A549 (cell line): ENCODE measurements around the gene POLR2C. TPM values are rescaled to one million over a fixed set of nuclear protein-coding genes. Genes with fewer than 3 reads are reported as not detected.

Experiments
- ATAC-seq, 2 experiments: fragments of 200-7000 bp in 1 of 2; fragments of >200 bp in 1 of 2; cut with Nextera tagmentation in 1 of 2; cut with Tn5 transposase in 1 of 2; 3 replicates each; pipeline versions ENCODE4 v1.8.0 to v1.9.1; 2018 to 2020; ENCODE audit warnings: mild to moderate bottlenecking in 1 of 2, moderate library complexity in 1 of 2
- CTCF ChIA-PET: fragments of 300-600 bp; sonication (Branson Sonifier 250); formaldehyde crosslinking; extraction: SDS; loops from one replicate; lab custom pipeline; 2021; ENCODE audit warnings: antibody characterized with exemption, inconsistent platforms; lab: Yijun Ruan, JAX
- POLR2A ChIA-PET: fragments of 350-600 bp; formaldehyde crosslinking; extraction: SDS; loops from one replicate; lab custom pipeline; 2021; ENCODE audit warnings: antibody characterized with exemption, inconsistent platforms; lab: Yijun Ruan, JAX
- DNase-seq, 2 experiments: peaks; one replicate each; pipeline versions ENCODE4 v3.0.0 to v3.0.0-alpha.2; 2011 to 2016; ENCODE audit warnings: low read depth in 1 of 2, low spot score in 1 of 2
- FAIRE-seq: peaks from 2 replicates; lab custom pipeline; 2011; peaks lifted over from hg19 to GRCh38; lab: Jason Lieb, UNC
- H3K27ac ChIP-seq, 2 experiments: fragments of >200 bp; sonication (Bioruptor Twin); formaldehyde crosslinking; 3 replicates each; pipeline ENCODE4 v1.5.1; 2016 to 2017
- H3K4me1 ChIP-seq: fragments of >200 bp; sonication (Bioruptor Twin); formaldehyde crosslinking; 3 replicates; pipeline ENCODE4 v1.6.1; 2016
- H3K4me2 ChIP-seq: fragments of >200 bp; sonication (Bioruptor Twin); formaldehyde crosslinking; 3 replicates; pipeline ENCODE4 v1.6.1; 2016
- H3K4me3 ChIP-seq: fragments of >200 bp; sonication (Bioruptor Twin); formaldehyde crosslinking; 3 replicates; pipeline ENCODE4 v1.5.1; 2016
- H3K9me3 ChIP-seq: fragments of >200 bp; sonication (Bioruptor Twin); formaldehyde crosslinking; 3 replicates; pipeline ENCODE4 v1.6.1; 2016
- BHLHE40 ChIP-seq: IDR thresholded peaks from 2 replicates; pipeline ENCODE4 v1.6.1; 2012; ENCODE audit warnings: low read depth, low read length, inconsistent platforms
- CBX8 ChIP-seq: fragments of 200-600 bp; sonication (generic); IDR thresholded peaks from 2 replicates; pipeline ENCODE4 v1.6.1; 2016
- CEBPB ChIP-seq, 2 experiments: fragments of >200 bp in 1 of 2; sonication (Bioruptor Twin) in 1 of 2; formaldehyde crosslinking in 1 of 2; IDR thresholded peaks; 2 replicates each; pipeline ENCODE4 v1.6.1; 2012 to 2016
- CHD2 ChIP-seq: fragments of 150-350 bp; IDR thresholded peaks from 2 replicates; pipeline ENCODE4 v1.6.1; 2014; ENCODE audit warnings: low read length; ENCODE audit not compliant: partially characterized antibody
- GATA3 ChIP-seq: IDR thresholded peaks from 2 replicates; pipeline ENCODE4 v1.6.1; 2012; ENCODE audit warnings: borderline replicate concordance
- HDAC2 ChIP-seq: fragments of 200-600 bp; sonication (generic); IDR thresholded peaks from 2 replicates; pipeline ENCODE4 v1.6.1; 2016
- HES2 ChIP-seq: fragments of >200 bp; sonication (Bioruptor Twin); formaldehyde crosslinking; IDR thresholded peaks from 2 replicates; pipeline ENCODE4 v1.6.1; 2016
- HMGXB4 ChIP-seq: fragments of 250-450 bp; sonication (Bioruptor Pico); IDR thresholded peaks from 2 replicates; pipeline ENCODE4 v1.5.0; 2021; ENCODE audit warnings: mild to moderate bottlenecking, moderate library complexity, borderline replicate concordance
- HOXA7 ChIP-seq: fragments of 250-450 bp; sonication (Bioruptor Pico); IDR thresholded peaks from 2 replicates; pipeline ENCODE4 v1.5.0; 2020; ENCODE audit warnings: mild to moderate bottlenecking, moderate library complexity
- JUN ChIP-seq, 2 experiments: fragments of >200 bp; sonication (Bioruptor Twin); formaldehyde crosslinking; IDR thresholded peaks; 2 replicates in 1 of 2; 3 replicates in 1 of 2; pipeline ENCODE4 v1.6.1; 2016 to 2017
- JUNB ChIP-seq: fragments of >200 bp; sonication (Bioruptor Twin); formaldehyde crosslinking; IDR thresholded peaks from 2 replicates; pipeline ENCODE4 v1.6.1; 2016
- KDM5A ChIP-seq: fragments of 200-600 bp; sonication (generic); IDR thresholded peaks from 2 replicates; pipeline ENCODE4 v1.6.1; 2016; ENCODE audit warnings: antibody characterized with exemption, mild to moderate bottlenecking
- MAFK ChIP-seq: fragments of 450-650 bp; IDR thresholded peaks from 2 replicates; pipeline ENCODE4 v1.6.1; 2014; ENCODE audit not compliant: partially characterized antibody
- MAX ChIP-seq: IDR thresholded peaks from 2 replicates; pipeline ENCODE4 v1.6.1; 2012
- MYC ChIP-seq: IDR thresholded peaks from 2 replicates; pipeline ENCODE4 v1.6.1; 2012; ENCODE audit warnings: mild to moderate bottlenecking, inconsistent platforms, low read length, improper control_type of control experiment, borderline replicate concordance
- NPAS2 ChIP-seq: fragments of 250-450 bp; sonication (Bioruptor Pico); IDR thresholded peaks from 2 replicates; pipeline ENCODE4 v1.8.0; 2022; ENCODE audit warnings: mild to moderate bottlenecking, moderate library complexity, borderline replicate concordance
- PHF8 ChIP-seq: fragments of 200-600 bp; sonication (generic); IDR thresholded peaks from 2 replicates; pipeline ENCODE4 v1.6.1; 2016; ENCODE audit warnings: low read depth, mild to moderate bottlenecking, antibody characterized with exemption, moderate library complexity, borderline replicate concordance
- RARB ChIP-seq: fragments of 250-450 bp; sonication (Bioruptor Pico); IDR thresholded peaks from 2 replicates; pipeline ENCODE4 v1.8.0; 2021; ENCODE audit warnings: mild to moderate bottlenecking, moderate library complexity
- REST ChIP-seq: fragments of 200-600 bp; sonication (generic); IDR thresholded peaks from 2 replicates; pipeline ENCODE4 v1.6.1; 2016; ENCODE audit warnings: antibody characterized with exemption, mild to moderate bottlenecking, moderate library complexity
- SREBF2 ChIP-seq: fragments of 450-650 bp; IDR thresholded peaks from 2 replicates; pipeline ENCODE4 v1.6.1; 2014; ENCODE audit warnings: mild to moderate bottlenecking, moderate library complexity
- ZFP36 ChIP-seq: fragments of 450-650 bp; IDR thresholded peaks from 2 replicates; pipeline ENCODE4 v1.6.1; 2014; ENCODE audit warnings: borderline replicate concordance; ENCODE audit not compliant: partially characterized antibody
- ZSCAN20 ChIP-seq: fragments of 250-450 bp; sonication (Bioruptor Pico); IDR thresholded peaks from 2 replicates; pipeline ENCODE4 v1.8.0; 2022; ENCODE audit warnings: mild to moderate bottlenecking, moderate library complexity
- WGBS: methylation state at CpG from one replicate; pipeline ENCODE4 v1.1.6; 2017; ENCODE audit errors: missing lambda C conversion rate; 5-methylcytosine and 5-hydroxymethylcytosine counted together
- polyA plus RNA-seq, 4 experiments: library from polyadenylated mRNA; depleted of rRNA in 3 of 4; stranded (reverse); fragments of >200 nt; fragmentation: RNase III in 1 of 4; extraction: RNeasy Plus Mini Kit Qiagen cat#74134 plus additional on column Dnase treatment in 1 of 4; gene quantifications; 2 replicates in 3 of 4; 3 replicates in 1 of 4; pipeline ENCODE4 v1.2.3, GENCODE V29; 2011 to 2017
- TF ChIP-seq, protein P1 (sequence below): fragments of >200 bp; sonication (Bioruptor Twin); formaldehyde crosslinking; IDR thresholded peaks from 3 replicates; pipeline ENCODE4 v1.5.1; 2016
- TF ChIP-seq, protein P2 (sequence below): fragments of 150-350 bp; IDR thresholded peaks from 2 replicates; pipeline ENCODE4 v1.6.1; 2014; ENCODE audit warnings: low read depth, mild to moderate bottlenecking, low read length
- TF ChIP-seq, protein P3 (sequence below): fragments of >200 bp; sonication (Bioruptor Twin); formaldehyde crosslinking; IDR thresholded peaks from 3 replicates; pipeline ENCODE4 v1.6.1; 2016

Gene POLR2C
- polyA plus RNA-seq, 2 of the 4 experiments (the other 2 are of a cell fraction) = 148 to 229 TPM

GRCh38 chr16:57503366-57503765 is 40.9 kb downstream of the POLR2C start:
- no peak overlapping the region for H3K4me2 ChIP-seq
- no peaks in the 10 kb centered on the region for H3K9me3 ChIP-seq
- FAIRE-seq = no peak
- ATAC-seq = no peak; a peak in 1 of 6 replicates
- no peak overlapping the region for H3K27ac ChIP-seq
- no peak overlapping the region for H3K4me3 ChIP-seq
- ChIA-PET CTCF (interaction anchor here (1.1 to 22.0 kb wide), 3 partner anchors 9 to 18 kb away, joined by 5 to 194 read pairs (median 6); no protein-coding TSS in a partner anchor), POLR2A (no interaction called here)
- H3K4me1 ChIP-seq = peaks cover 5% of the 10 kb centered on the region; the same call in 1 of the 3 replicates
- DNase-seq = no peak
- no peak for TF ChIP-seq MAFK
- no peak for TF ChIP-seq HMGXB4 (CRISPR knock-in tag)
- no peak for TF ChIP-seq SREBF2
- no peak for TF ChIP-seq HDAC2
- TF ChIP-seq MYC = no peak
- no peak for TF ChIP-seq REST
- no peak for TF ChIP-seq KDM5A
- TF ChIP-seq ZSCAN20 (CRISPR knock-in tag) = no peak
- TF ChIP-seq HES2 = no peak
- no peak for TF ChIP-seq JUNB
- TF ChIP-seq ZFP36 = no peak
- TF ChIP-seq, protein P1, sequence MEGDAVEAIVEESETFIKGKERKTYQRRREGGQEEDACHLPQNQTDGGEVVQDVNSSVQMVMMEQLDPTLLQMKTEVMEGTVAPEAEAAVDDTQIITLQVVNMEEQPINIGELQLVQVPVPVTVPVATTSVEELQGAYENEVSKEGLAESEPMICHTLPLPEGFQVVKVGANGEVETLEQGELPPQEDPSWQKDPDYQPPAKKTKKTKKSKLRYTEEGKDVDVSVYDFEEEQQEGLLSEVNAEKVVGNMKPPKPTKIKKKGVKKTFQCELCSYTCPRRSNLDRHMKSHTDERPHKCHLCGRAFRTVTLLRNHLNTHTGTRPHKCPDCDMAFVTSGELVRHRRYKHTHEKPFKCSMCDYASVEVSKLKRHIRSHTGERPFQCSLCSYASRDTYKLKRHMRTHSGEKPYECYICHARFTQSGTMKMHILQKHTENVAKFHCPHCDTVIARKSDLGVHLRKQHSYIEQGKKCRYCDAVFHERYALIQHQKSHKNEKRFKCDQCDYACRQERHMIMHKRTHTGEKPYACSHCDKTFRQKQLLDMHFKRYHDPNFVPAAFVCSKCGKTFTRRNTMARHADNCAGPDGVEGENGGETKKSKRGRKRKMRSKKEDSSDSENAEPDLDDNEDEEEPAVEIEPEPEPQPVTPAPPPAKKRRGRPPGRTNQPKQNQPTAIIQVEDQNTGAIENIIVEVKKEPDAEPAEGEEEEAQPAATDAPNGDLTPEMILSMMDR = no peak
- no peak for TF ChIP-seq PHF8
- TF ChIP-seq, protein P2, sequence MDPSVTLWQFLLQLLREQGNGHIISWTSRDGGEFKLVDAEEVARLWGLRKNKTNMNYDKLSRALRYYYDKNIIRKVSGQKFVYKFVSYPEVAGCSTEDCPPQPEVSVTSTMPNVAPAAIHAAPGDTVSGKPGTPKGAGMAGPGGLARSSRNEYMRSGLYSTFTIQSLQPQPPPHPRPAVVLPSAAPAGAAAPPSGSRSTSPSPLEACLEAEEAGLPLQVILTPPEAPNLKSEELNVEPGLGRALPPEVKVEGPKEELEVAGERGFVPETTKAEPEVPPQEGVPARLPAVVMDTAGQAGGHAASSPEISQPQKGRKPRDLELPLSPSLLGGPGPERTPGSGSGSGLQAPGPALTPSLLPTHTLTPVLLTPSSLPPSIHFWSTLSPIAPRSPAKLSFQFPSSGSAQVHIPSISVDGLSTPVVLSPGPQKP = no peak
- TF ChIP-seq HOXA7 (CRISPR knock-in tag) = no peak
- WGBS = 87% methylated on average over 15 of the region's 15 CpGs

DNA sequence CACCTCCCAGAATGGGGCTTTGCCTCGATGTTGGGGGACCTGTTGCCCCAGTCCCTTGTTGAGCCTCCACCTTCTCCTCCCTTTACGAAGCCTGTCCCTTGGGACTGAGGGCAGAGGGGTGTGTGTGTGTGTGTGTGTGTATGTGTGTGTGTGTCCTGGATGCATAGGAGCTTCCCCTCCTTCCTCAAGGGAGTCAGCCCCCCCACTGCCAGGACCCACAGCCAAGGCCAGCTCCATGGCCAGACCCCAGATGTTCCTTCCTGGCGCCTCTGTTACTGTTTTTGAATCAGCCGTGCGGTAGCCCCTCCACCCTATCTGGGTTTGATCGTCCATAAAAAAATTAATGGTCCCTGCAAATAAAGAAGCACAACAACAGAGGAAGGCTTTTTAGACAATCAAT is 41.5 kb downstream of the POLR2C start:
- CTCF ChIA-PET = interaction anchor here (1.1 to 22.0 kb wide), 3 partner anchors 8 to 18 kb away, joined by 5 to 194 read pairs (median 6); no protein-coding TSS in a partner anchor
- peaks cover 5% of the 10 kb centered on the region; the same call in 1 of the 3 replicates for H3K4me1 ChIP-seq
- no peak for ATAC-seq
- no peak for DNase-seq
- no peak overlapping the region for H3K4me3 ChIP-seq
- no peaks in the 10 kb centered on the region for H3K9me3 ChIP-seq
- WGBS = 72% methylated on average over 6 of the region's 6 CpGs
- FAIRE-seq = no peak
- POLR2A ChIA-PET = no interaction called here
- no peak overlapping the region for H3K4me2 ChIP-seq
- TF ChIP-seq KDM5A (no peak), CHD2 (no peak), CEBPB (IDR thresholded peaks at IDR 0.05) (no peak), JUN (IDR thresholded peaks at IDR 0.05) (no peak), MAX (no peak), HOXA7 (CRISPR knock-in tag) (no peak), MAFK (no peak), GATA3 (no peak), MYC (no peak), CBX8 (no peak), BHLHE40 (no peak), NPAS2 (no peak), RARB (CRISPR knock-in tag) (no peak)
- TF ChIP-seq, protein P3, sequence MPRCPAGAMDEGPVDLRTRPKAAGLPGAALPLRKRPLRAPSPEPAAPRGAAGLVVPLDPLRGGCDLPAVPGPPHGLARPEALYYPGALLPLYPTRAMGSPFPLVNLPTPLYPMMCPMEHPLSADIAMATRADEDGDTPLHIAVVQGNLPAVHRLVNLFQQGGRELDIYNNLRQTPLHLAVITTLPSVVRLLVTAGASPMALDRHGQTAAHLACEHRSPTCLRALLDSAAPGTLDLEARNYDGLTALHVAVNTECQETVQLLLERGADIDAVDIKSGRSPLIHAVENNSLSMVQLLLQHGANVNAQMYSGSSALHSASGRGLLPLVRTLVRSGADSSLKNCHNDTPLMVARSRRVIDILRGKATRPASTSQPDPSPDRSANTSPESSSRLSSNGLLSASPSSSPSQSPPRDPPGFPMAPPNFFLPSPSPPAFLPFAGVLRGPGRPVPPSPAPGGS = no peak
- H3K27ac ChIP-seq = 0 out of 6 replicates have a peak overlapping the region, but pooled peaks of 1 of the 2 experiments have one; percentile 14
